Spleen (tissue), 11 donors: Measurements from ENCODE around the gene DENND10. TPM values are rescaled to one million over a fixed set of nuclear protein-coding genes. Genes with fewer than 3 reads are reported as not detected.

Experiments used
- DNase-seq: peaks from one replicate; pipeline ENCODE4 v3.0.0-alpha.2; 2020
- H3K27ac ChIP-seq, 8 donors: fragments of 200-600 bp; sonication (generic) in 7 of 8; 1 replicate in 4 of 8; 2 replicates in 4 of 8; pipeline versions ENCODE4 v1.5.0 to v1.8.0; 2016 to 2021; ENCODE audit warnings: inconsistent platforms in 4 of 8, mild to moderate bottlenecking in 4 of 8, moderate library complexity in 1 of 8
- H3K27me3 ChIP-seq, 7 donors: fragments of 200-600 bp; sonication (generic) in 6 of 7; replicated peaks in 1 of 7; 1 replicate in 4 of 7; 2 replicates in 3 of 7; pipeline versions ENCODE4 v1.5.0 to v1.8.0; 2016 to 2021; ENCODE audit warnings: inconsistent platforms in 3 of 7, mild to moderate bottlenecking in 1 of 7
- H3K36me3 ChIP-seq, 6 donors: fragments of 200-600 bp; sonication (generic) in 5 of 6; 1 replicate in 4 of 6; 2 replicates in 2 of 6; pipeline versions ENCODE4 v1.5.0 to v1.8.0; 2016 to 2021; ENCODE audit warnings: inconsistent platforms in 2 of 6
- H3K4me1 ChIP-seq, 6 donors: fragments of 200-600 bp; sonication (generic) in 5 of 6; 1 replicate in 3 of 6; 2 replicates in 3 of 6; pipeline versions ENCODE4 v1.5.0 to v1.8.0; 2016 to 2021; ENCODE audit warnings: inconsistent platforms in 3 of 6
- H3K4me3 ChIP-seq, 8 donors: fragments of 200-600 bp; sonication (generic) in 7 of 8; 1 replicate in 4 of 8; 2 replicates in 4 of 8; pipeline versions ENCODE4 v1.5.0 to v1.8.0; 2016 to 2021; ENCODE audit warnings: inconsistent platforms in 4 of 8, mild to moderate bottlenecking in 4 of 8, moderate library complexity in 2 of 8
- H3K9me3 ChIP-seq, 8 donors: fragments of 200-600 bp; sonication (generic) in 7 of 8; 1 replicate in 4 of 8; 2 replicates in 4 of 8; pipeline versions ENCODE4 v1.5.0 to v1.8.0; 2016 to 2021; ENCODE audit warnings: inconsistent platforms in 4 of 8
- CTCF ChIP-seq, 11 experiments: fragments of 200-600 bp in 7 of 11; fragments of 450-650 bp in 4 of 11; sonication (generic) in 4 of 11; IDR thresholded peaks in 8 of 11; conservative IDR thresholded peaks in 3 of 11; 1 replicate in 7 of 11; 2 replicates in 4 of 11; pipeline versions ENCODE4 v1.4.0 to v1.8.0; 2016 to 2021; ENCODE audit warnings: antibody characterized with exemption in 11 of 11, inconsistent platforms in 4 of 11, mild to moderate bottlenecking in 1 of 11
- POLR2A ChIP-seq, 3 donors: fragments of 450-650 bp; IDR thresholded peaks; one replicate each; pipeline ENCODE4 v1.5.1; 2017; ENCODE audit warnings: antibody characterized with exemption in 3 of 3, mild to moderate bottlenecking in 1 of 3
- POLR2AphosphoS5 ChIP-seq, 3 donors: sonication (generic); formaldehyde crosslinking; IDR thresholded peaks; one replicate each; pipeline ENCODE4 v1.5.1; 2017; ENCODE audit warnings: antibody characterized with exemption in 3 of 3
- WGBS, 5 donors: extraction: QIAGEN DNeasy Blood & Tissue Kit in 3 of 5; methylation state at CpG; one replicate each; pipeline versions ENCODE4 v1.1.5 to v1.1.7; 2013 to 2018; 5-methylcytosine and 5-hydroxymethylcytosine counted together
- intact Hi-C: fragments of 100-400 bp; cut with DNase I; formaldehyde crosslinking; loops from one replicate; pipeline ENCODE4 v1.15.0; 2023; ENCODE audit warnings: low total_unique reads
- polyA plus RNA-seq, 3 donors: library from polyadenylated mRNA; stranded (reverse); fragments of 200-250 nt; gene quantifications; one replicate each; pipeline ENCODE4 v1.2.1, GENCODE V29; 2013
- total RNA-seq, 7 donors: library from RNA; depleted of rRNA in 3 of 7; stranded (reverse); fragments of >200 nt in 3 of 7; fragmentation: NEBNext Ultra II Directional in 4 of 7; extraction: Animal tissue kit (Norgen Biotek cat#: 25700) in 4 of 7; gene quantifications; one replicate each; pipeline versions ENCODE4 v1.1.0 to v1.2.1, GENCODE V29; 2016 to 2021
- donor health status: healthy with polysubstance abuse.
- donor health status: DM: no; HTN: no; CAD: no; lungs with moderate emphysema.
- donor health status: DM: no; HTN: no; CAD: no.
- donor health status: Bipolar disorder and iron deficiency.
- donor health status: healthy.
- donor health status: DM: no; HTN: no; CAD: no.
- donor health status: DM: yes; HTN: yes; CAD: no.

The DENND10 gene
- total and polyA plus RNA-seq, 10 donors: 11.3 to 57.0 (median 35.5) TPM

GRCh38 chr10:119138346-119139306 lies 34.7 kb downstream of the DENND10 start:
- H3K27me3 ChIP-seq: no peaks in the 10 kb centered on the region
- peaks cover 0 to 42% (median 19%) of the 10 kb centered on the region in 6 donors for H3K4me1 ChIP-seq
- no peak overlapping the region for H3K4me3 ChIP-seq
- peaks cover 0 to 46% (median 11%) of the 10 kb centered on the region in 6 donors for H3K36me3 ChIP-seq
- H3K9me3 ChIP-seq: no peaks in the 10 kb centered on the region
- TF ChIP-seq POLR2AphosphoS5 (IDR thresholded peaks at IDR 0.05) (peak in 1 of 3 donors; percentile 13), CTCF (IDR thresholded peaks at IDR 0.05 in 8 of 11, conservative IDR thresholded peaks at IDR 0.05 in 3 of 11) (no peak)
- 77 to 91% (median 86%) methylated on average over 15 to 16 of the region's 16 CpGs for WGBS, 5 donors
- intact Hi-C loops: no loop called here
- peak; percentile 67 for DNase-seq
- peak overlapping the region in 5 of 8 donors; percentile 55 to 71 (median 60) for H3K27ac ChIP-seq

- Histone ChIP-seq H3K9me3 (no peaks in the 10 kb centered on the region), H3K4me3 (no peak overlapping the region), H3K27ac (peak overlapping the region in 5 of 8 donors; percentile 7 to 71 (median 60)), H3K4me1 (peaks cover 0 to 34% (median 15%) of the 10 kb centered on the region in 6 donors), H3K27me3 (no peaks in the 10 kb centered on the region), H3K36me3 (peaks cover 0 to 46% (median 9%) of the 10 kb centered on the region in 6 donors)
- TF ChIP-seq POLR2A (IDR thresholded peaks at IDR 0.05): no peak
- peak; percentile 41 to 42 (median 42) for TF ChIP-seq POLR2AphosphoS5 (IDR thresholded peaks at IDR 0.05)
- peak; percentile 18 to 72 (median 57) for TF ChIP-seq CTCF (IDR thresholded peaks at IDR 0.05 in 8 of 11, conservative IDR thresholded peaks at IDR 0.05 in 3 of 11)
- DNase-seq: peak; percentile 88
- WGBS, 5 donors: 78 to 84% (median 81%) methylated on average over 13 of the region's 13 CpGs
- intact Hi-C loops: no loop called here
Observed at GRCh38 chr10:119139464-119140067, 35.7 kb downstream of the DENND10 start.

- intact Hi-C loops: no loop called here
- H3K4me1 ChIP-seq: peaks cover 0 to 23% (median 10%) of the 10 kb centered on the region in 6 donors
- no peak overlapping the region for H3K4me3 ChIP-seq
- 80 to 91% (median 85%) methylated on average over 21 of the region's 21 CpGs for WGBS, 5 donors
- DNase-seq: no peak
- TF ChIP-seq POLR2A (IDR thresholded peaks at IDR 0.05) (no peak), POLR2AphosphoS5 (IDR thresholded peaks at IDR 0.05) (no peak), CTCF (IDR thresholded peaks at IDR 0.05 in 8 of 11, conservative IDR thresholded peaks at IDR 0.05 in 3 of 11) (no peak)
- H3K9me3 ChIP-seq: no peaks in the 10 kb centered on the region
- peak overlapping the region in 5 of 8 donors; percentile 7 to 71 (median 60) for H3K27ac ChIP-seq
- peaks cover 0 to 53% (median 14%) of the 10 kb centered on the region in 6 donors for H3K36me3 ChIP-seq
- no peaks in the 10 kb centered on the region for H3K27me3 ChIP-seq
Observed at GRCh38 chr10:119140603-119141245, 36.8 kb downstream of the DENND10 start.
